HCT116 (cell line): ENCODE data around the gene RFPL1. TPM values are rescaled to one million over a fixed set of nuclear protein-coding genes. Genes with fewer than 3 reads are reported as not detected.

Experiments
- ATAC-seq: fragments of 200-7000 bp; cut with Tn5 transposase; 2 replicates; pipeline ENCODE4 v1.9.1; 2020; ENCODE audit warnings: mild to moderate bottlenecking, moderate library complexity
- BruUV-seq: library from RNA; stranded (reverse); fragments of 400-500 nt; replicated peaks from 2 replicates; lab custom pipeline; 2021; lab: Mats Ljungman, UMichigan
- CTCF ChIA-PET: fragments of 300-600 bp; sonication (Branson Sonifier 250); formaldehyde crosslinking; loops from one replicate; lab custom pipeline; 2021; ENCODE audit warnings: antibody characterized with exemption; lab: Charles Lee
- POLR2A ChIA-PET: fragments of 300-600, 350-600 bp; sonication (Branson Sonifier 250); formaldehyde crosslinking; loops from one replicate; lab custom pipeline; 2021; ENCODE audit warnings: antibody characterized with exemption; lab: Charles Lee
- RAD21 ChIA-PET, 2 experiments: fragments of 300-600 bp; sonication (Branson Sonifier 250); formaldehyde crosslinking; loops; one replicate each; lab custom pipeline; 2023; ENCODE audit warnings: low total read pairs in 2 of 2; ENCODE audit not compliant: uncharacterized antibody in 2 of 2, unreplicated experiment in 2 of 2, low non-redundant PET in 1 of 2; lab: Charles Lee
- DNase-seq: peaks from one replicate; pipeline ENCODE4 v3.0.0-alpha.2; 2010; ENCODE audit warnings: low read depth, low spot score
- H2AFZ ChIP-seq: fragments of 200-600 bp; shearing (Covaris generic), sonication (generic); 2 replicates; pipeline ENCODE4 v1.6.1; 2017; ENCODE audit warnings: low read depth, mixed run types, mixed read lengths, antibody characterized with exemption, low read length; ENCODE audit not compliant: poor library complexity, severe bottlenecking
- H3K27ac ChIP-seq: 2 replicates; pipeline ENCODE4 v1.5.1; 2012; ENCODE audit warnings: low read depth, low read length
- H3K27me3 ChIP-seq: fragments of 200-600 bp; sonication (generic); 2 replicates; pipeline ENCODE4 v1.6.1; 2016; ENCODE audit warnings: mixed run types, low read length, mixed read lengths; ENCODE audit not compliant: insufficient read depth
- H3K36me3 ChIP-seq, 2 experiments: fragments of 200-500 bp in 1 of 2; fragments of 200-600 bp in 1 of 2; sonication (Bioruptor generic) in 1 of 2; sonication (generic) in 1 of 2; 2 replicates each; pipeline versions ENCODE4 v1.5.1 to v1.6.1; 2014 to 2016; ENCODE audit warnings: low read length in 2 of 2, inconsistent platforms in 1 of 2, mixed read lengths in 1 of 2, mixed run types in 1 of 2; ENCODE audit not compliant: insufficient read depth in 2 of 2, control insufficient read depth in 1 of 2
- H3K4me1 ChIP-seq, 2 experiments: fragments of 200-600 bp in 1 of 2; sonication (generic) in 1 of 2; 2 replicates each; pipeline versions ENCODE4 v1.5.1 to v1.6.1; 2012 to 2017; ENCODE audit warnings: low read length in 2 of 2, inconsistent platforms in 1 of 2, mild to moderate bottlenecking in 1 of 2, mixed read lengths in 1 of 2, mixed run types in 1 of 2, moderate library complexity in 1 of 2; ENCODE audit not compliant: insufficient read depth in 2 of 2, control insufficient read depth in 1 of 2
- H3K4me2 ChIP-seq: fragments of 200-600 bp; sonication (generic); 2 replicates; pipeline ENCODE4 v1.6.1; 2017; ENCODE audit warnings: mixed run types, low read length, mixed read lengths
- H3K4me3 ChIP-seq, 2 experiments: fragments of 200-600 bp in 1 of 2; sonication (generic) in 1 of 2; replicated peaks in 1 of 2; 2 replicates each; pipeline ENCODE4 v1.5.1; 2011 to 2016; ENCODE audit warnings: low read length in 2 of 2, control low read depth in 1 of 2, low read depth in 1 of 2, mild to moderate bottlenecking in 1 of 2, mixed read lengths in 1 of 2, mixed run types in 1 of 2
- H3K79me2 ChIP-seq: fragments of 200-600 bp; sonication (generic); 2 replicates; pipeline ENCODE4 v1.6.1; 2017; ENCODE audit warnings: mild to moderate bottlenecking, mixed run types, low read length, moderate library complexity, mixed read lengths; ENCODE audit not compliant: insufficient read depth
- H3K9ac ChIP-seq: fragments of 200-600 bp; sonication (generic); 2 replicates; pipeline ENCODE4 v1.6.1; 2016; ENCODE audit warnings: low read length, mixed read lengths
- H3K9me2 ChIP-seq: fragments of 200-600 bp; sonication (generic), shearing (Covaris generic); 2 replicates; pipeline ENCODE4 v1.6.1; 2017; ENCODE audit warnings: mixed run types, mild to moderate bottlenecking, moderate library complexity; ENCODE audit not compliant: insufficient read depth
- H3K9me3 ChIP-seq, 2 experiments: fragments of 200-500 bp in 1 of 2; fragments of 200-600 bp in 1 of 2; sonication (Bioruptor generic) in 1 of 2; sonication (generic) in 1 of 2; 2 replicates each; pipeline ENCODE4 v1.6.1; 2014 to 2017; ENCODE audit warnings: low read length in 2 of 2, mixed read lengths in 2 of 2, inconsistent platforms in 1 of 2, low read depth in 1 of 2, mild to moderate bottlenecking in 1 of 2, mixed run types in 1 of 2, moderate library complexity in 1 of 2; ENCODE audit not compliant: control insufficient read depth in 1 of 2, insufficient read depth in 1 of 2
- H4K20me1 ChIP-seq: fragments of 200-600 bp; sonication (generic), shearing (Covaris generic); 2 replicates; pipeline ENCODE4 v1.6.1; 2017; ENCODE audit warnings: mixed run types, mild to moderate bottlenecking, moderate library complexity; ENCODE audit not compliant: insufficient read depth
- ATF3 ChIP-seq: IDR thresholded peaks from 2 replicates; pipeline ENCODE4 v1.6.1; 2012
- CBX3 ChIP-seq: IDR thresholded peaks from 2 replicates; pipeline ENCODE4 v1.6.1; 2012; ENCODE audit warnings: low read depth
- CTCF ChIP-seq, 3 experiments: fragments of 200-600 bp in 1 of 3; sonication (generic) in 1 of 3; IDR thresholded peaks in 2 of 3; conservative IDR thresholded peaks in 1 of 3; 2 replicates each; pipeline ENCODE4 v1.5.1; 2012 to 2017; ENCODE audit warnings: low read depth in 2 of 3, low read length in 2 of 3, antibody characterized with exemption in 1 of 3, borderline replicate concordance in 1 of 3, control low read depth in 1 of 3, mild to moderate bottlenecking in 1 of 3, mixed read lengths in 1 of 3, mixed run types in 1 of 3, moderate library complexity in 1 of 3; ENCODE audit not compliant: insufficient read depth in 1 of 3
- EGR1 ChIP-seq: IDR thresholded peaks from 2 replicates; pipeline ENCODE4 v1.6.1; 2012; ENCODE audit warnings: low read depth
- ELF1 ChIP-seq: IDR thresholded peaks from 2 replicates; pipeline ENCODE4 v1.6.1; 2012; ENCODE audit warnings: low read depth, borderline replicate concordance
- EZH2 ChIP-seq: fragments of 200-600 bp; sonication (generic); IDR thresholded peaks from 2 replicates; pipeline ENCODE4 v1.6.1; 2017; ENCODE audit warnings: antibody characterized with exemption, mixed run types
- FOSL1 ChIP-seq: IDR thresholded peaks from 2 replicates; pipeline ENCODE4 v1.6.1; 2012; ENCODE audit warnings: low read depth
- JUND ChIP-seq: IDR thresholded peaks from 2 replicates; pipeline ENCODE4 v1.6.1; 2012
- MAX ChIP-seq: IDR thresholded peaks from 2 replicates; pipeline ENCODE4 v1.6.1; 2012
- POLR2A ChIP-seq: IDR thresholded peaks from 2 replicates; pipeline ENCODE4 v1.7.0; 2011; ENCODE audit warnings: borderline replicate concordance; ENCODE audit not compliant: insufficient read depth, insufficient read length; ENCODE audit errors: extremely low read depth
- POLR2AphosphoS5 ChIP-seq: IDR thresholded peaks from 2 replicates; pipeline ENCODE4 v1.6.1; 2011; ENCODE audit warnings: mild to moderate bottlenecking, low read depth, low read length, moderate library complexity
- RAD21 ChIP-seq: IDR thresholded peaks from 2 replicates; pipeline ENCODE4 v1.6.1; 2012; ENCODE audit warnings: low read depth, mild to moderate bottlenecking
- SP1 ChIP-seq: IDR thresholded peaks from 2 replicates; pipeline ENCODE4 v1.6.1; 2012; ENCODE audit warnings: low read depth
- SRF ChIP-seq: IDR thresholded peaks from 2 replicates; pipeline ENCODE4 v1.6.1; 2012; ENCODE audit warnings: low read depth
- YY1 ChIP-seq: IDR thresholded peaks from 2 replicates; pipeline ENCODE4 v1.6.1; 2011; ENCODE audit warnings: low read length, low read depth, moderate library complexity, mild to moderate bottlenecking; ENCODE audit not compliant: insufficient replicate concordance; ENCODE audit errors: extremely low read depth
- ZFX ChIP-seq: fragments of 450-650 bp; IDR thresholded peaks from 2 replicates; pipeline ENCODE4 v1.6.1; 2017
- intact Hi-C: fragments of 100-400 bp; cut with micrococcal nuclease; formaldehyde crosslinking; loops from 2 replicates; pipeline ENCODE4 v1.10.0; 2022
- total RNA-seq: library from RNA; stranded (reverse); gene quantifications from one replicate; pipeline ENCODE4 v1.2.1, GENCODE V29; 2021; ENCODE audit not compliant: unreplicated experiment

RFPL1 gene
- total RNA-seq, 1 experiment from 2014 or later: not detected

GRCh38 chr22:29459773-29460172, 21.4 kb downstream of the RFPL1 start:
- ChIA-PET POLR2A (no interaction called here), RAD21 (no interaction called here), CTCF (interaction anchor here (1.0 kb wide), 1 partner anchor 10 kb away, joined by 3 read pairs; no protein-coding TSS in a partner anchor)
- TF ChIP-seq RAD21: no peak
- no peak for TF ChIP-seq YY1
- TF ChIP-seq SRF: no peak
- no peak for TF ChIP-seq MAX
- no peak for TF ChIP-seq POLR2AphosphoS5
- TF ChIP-seq ELF1: no peak
- no peak for TF ChIP-seq ZFX
- no peak for TF ChIP-seq FOSL1
- no peak for TF ChIP-seq CTCF (IDR thresholded peaks at IDR 0.05 in 2 of 3, conservative IDR thresholded peaks at IDR 0.05 in 1 of 3; ENCODE audit: borderline replicate concordance in 1 of 3, insufficient read depth in 1 of 3, low read depth in 2 of 3, low read length in 2 of 3)
- no peak for TF ChIP-seq JUND
- TF ChIP-seq SP1: no peak
- no peak for TF ChIP-seq EGR1
- no peak for TF ChIP-seq ATF3
- TF ChIP-seq EZH2: no peak
- no peak for TF ChIP-seq POLR2A
- TF ChIP-seq CBX3: no peak
- no peak for DNase-seq
- Histone ChIP-seq H4K20me1 (no peaks in the 10 kb centered on the region), H3K9ac (no peak overlapping the region), H3K79me2 (no peaks in the 10 kb centered on the region), H3K36me3 (no peaks in the 10 kb centered on the region), H3K4me1 (peaks cover 0 to 6% of the 10 kb centered on the region in 2 experiments; a peak in 1 of 4 replicates), H3K9me2 (no peaks in the 10 kb centered on the region), H3K27ac (no peak overlapping the region), H3K4me2 (no peak overlapping the region), H3K4me3 (no peak overlapping the region), H2AFZ (no peak overlapping the region), H3K9me3 (no peaks in the 10 kb centered on the region), H3K27me3 (no peaks in the 10 kb centered on the region)
- intact Hi-C loops: no loop called here
- no TSS peak for BruUV-seq
- no peak for ATAC-seq
